Activated T-cell treated with anti-CD3 and anti-CD28 coated beads, Interleukin-2, amount 50 U/mL, for 1 hour (primary cell): ENCODE measurements around the gene RHBDD1.

Experiments
- DNase-seq: peaks from one replicate; pipeline ENCODE4 v3.0.0-alpha.2; 2020

RHBDD1 gene

DNA sequence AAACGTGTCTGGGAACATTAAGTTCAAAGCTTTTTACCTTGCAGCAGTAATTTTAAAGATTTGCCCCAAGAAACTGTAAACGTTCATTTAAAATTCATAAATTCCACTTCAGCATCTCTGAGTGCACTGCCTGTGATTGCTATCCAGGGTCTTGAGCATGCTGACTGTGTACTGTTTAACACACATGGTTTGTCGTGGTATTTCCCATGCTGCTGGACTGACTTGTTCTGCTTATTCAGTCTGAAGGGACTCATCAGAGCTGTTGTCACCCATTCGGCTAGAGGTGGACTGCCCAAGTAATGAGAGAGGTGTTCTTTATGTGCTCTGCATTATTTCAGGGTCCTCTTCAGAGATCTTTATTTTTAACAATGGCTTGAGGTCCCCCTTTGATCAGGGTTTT, 53.1 kb downstream of the RHBDD1 start:
- no peak for DNase-seq

DNA sequence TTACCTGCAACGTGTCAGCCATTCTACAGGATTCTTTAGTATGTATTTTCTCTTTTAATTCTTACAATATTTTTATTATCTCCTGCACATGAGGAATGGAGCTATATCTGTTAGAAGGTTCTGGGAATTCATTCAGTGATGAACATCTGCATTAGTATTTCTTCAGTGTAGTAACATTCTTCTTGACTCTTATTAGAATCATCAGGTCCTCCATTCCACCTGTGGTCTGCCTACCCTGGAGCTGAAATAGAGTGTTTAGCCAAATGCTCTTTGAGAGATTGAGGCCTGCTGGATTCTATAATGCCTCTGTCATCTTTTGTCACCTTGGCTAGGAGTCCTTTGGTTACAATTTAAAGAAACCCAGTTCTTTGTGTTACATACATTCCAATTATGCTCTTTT, 54.4 kb downstream of the RHBDD1 start:
- no peak for DNase-seq

DNA sequence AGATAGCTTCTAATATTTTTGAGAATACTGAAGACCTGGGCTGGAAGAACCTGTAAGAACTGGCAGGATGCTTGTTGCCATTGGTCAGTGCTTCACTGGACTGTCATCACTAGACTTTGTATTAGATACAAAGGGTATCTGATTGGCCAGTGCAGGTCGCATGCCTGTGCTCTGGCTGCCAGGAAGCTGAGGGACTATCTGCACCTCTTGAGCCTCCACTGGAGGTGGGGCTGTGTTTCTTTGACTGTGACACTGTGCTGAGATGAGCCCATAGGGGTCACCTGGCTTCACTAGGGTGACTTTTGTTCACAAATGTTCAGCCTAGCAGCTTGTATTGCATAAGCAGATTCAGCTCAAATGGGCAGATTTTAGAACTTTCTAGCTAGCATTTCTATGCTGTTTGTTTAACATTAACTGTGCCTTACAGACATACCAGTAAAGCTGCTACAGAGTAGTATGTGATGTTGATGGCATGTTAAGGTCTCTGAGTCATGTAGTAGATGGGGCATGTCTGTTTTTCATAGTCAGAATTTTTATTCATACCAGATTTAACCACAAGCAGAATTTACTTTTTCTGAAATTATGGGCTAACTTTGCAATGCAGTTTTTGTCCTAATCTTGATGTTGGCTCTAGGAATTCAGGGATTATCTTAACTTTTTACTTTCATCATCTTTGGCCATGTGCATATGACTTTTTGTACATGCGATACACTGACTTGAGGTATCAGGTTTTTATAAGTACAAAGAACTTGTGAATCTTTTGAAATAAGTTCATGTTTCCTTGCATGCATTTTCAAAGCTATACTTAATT, 56.1 kb downstream of the RHBDD1 start:
- no peak for DNase-seq

DNA sequence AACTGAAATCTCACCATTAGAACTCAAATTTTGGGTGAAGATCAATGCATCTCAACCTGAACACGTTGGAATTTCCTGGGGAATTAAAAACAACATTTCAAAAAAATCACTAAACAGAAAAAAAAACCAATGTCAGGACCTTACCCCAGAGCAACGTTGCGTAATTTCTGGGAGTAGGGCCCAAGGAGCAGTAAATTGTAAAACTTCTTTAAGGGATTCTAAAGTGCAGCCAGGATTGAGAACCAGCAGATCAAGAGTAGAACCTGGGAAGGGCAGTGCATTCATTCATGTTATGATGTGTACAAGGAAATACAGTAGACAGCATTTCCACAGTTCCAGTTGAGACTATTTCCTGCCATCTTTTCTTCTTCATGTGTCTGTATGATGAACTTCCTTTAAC, 56.9 kb downstream of the RHBDD1 start:
- no peak for DNase-seq

DNA sequence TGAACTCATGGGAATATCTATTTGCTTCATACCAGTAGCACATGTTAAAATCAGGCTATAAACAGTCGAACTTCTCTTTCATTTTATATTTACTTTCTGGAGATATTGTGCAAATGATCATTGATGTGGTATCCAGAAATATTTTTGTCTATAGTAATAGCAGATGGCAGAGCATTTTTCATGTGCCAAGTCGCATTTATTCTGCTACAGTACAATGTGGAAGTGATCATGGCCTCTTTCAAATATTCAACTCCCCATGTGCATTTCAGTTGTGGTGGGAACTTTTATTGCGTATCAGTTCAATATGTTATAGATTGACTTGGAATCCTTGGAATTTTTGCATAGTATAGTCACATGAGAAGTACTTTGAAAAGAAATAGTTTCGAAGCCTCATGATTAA, 57.4 kb downstream of the RHBDD1 start:
- DNase-seq: no peak

DNA sequence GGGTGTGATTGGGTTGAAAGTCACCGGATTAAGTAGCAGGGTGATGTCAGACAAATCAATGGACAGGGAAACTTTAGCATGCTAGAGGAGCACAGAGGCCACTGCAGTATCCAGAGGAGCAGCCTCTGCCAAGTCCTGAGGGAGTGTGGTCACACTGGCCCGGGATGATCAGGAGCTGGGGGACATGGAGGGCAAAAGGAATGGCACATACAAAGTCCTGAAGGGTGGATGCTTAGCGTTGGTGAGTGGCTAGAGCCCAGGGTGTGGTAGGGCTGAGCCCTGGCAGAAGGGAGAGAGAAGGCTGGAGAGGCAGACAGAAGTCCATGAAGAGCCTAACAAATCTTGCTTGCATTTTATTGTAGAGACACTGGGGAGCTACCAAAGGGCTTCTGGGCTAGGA, 58.9 kb downstream of the RHBDD1 start:
- no peak for DNase-seq

DNA sequence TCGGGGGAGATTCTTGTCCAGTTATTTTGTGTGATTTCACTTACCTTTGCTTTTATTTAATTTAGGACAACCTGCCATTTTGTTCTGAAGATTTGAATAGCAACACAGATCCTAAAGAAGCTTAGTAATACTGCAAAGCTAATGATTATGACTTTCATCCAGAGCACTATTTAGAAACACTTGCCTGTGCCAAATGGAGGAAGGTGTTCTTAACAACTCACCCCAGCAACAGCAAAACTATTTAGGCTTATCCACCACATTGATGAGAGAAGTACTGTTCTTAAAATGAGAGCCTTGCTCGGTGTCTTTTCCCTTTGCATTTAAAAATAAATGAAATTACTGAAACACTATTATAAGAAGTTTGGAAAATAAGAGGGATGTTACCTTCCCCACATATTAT, 59.7 kb downstream of the RHBDD1 start:
- DNase-seq: no peak

DNA sequence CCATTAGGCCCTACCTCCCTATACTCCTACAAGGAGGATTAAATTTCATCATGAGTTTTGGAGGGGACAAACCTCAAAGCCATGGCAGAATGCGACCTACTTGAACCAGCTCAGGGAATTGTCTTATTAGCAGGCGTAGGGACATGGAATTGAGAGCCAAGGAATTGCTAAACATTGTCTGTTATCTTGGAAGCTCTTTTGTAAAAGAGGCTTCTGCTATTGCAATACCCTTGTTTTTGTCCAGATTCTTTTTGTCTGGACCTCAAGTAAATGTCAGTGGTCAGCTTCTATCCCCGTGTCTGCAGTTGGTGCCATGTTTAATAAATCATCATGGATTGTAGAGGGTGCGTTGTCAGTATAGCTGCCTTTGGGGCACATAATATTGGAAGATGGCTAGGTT, 62.3 kb downstream of the RHBDD1 start:
- no peak for DNase-seq

DNA sequence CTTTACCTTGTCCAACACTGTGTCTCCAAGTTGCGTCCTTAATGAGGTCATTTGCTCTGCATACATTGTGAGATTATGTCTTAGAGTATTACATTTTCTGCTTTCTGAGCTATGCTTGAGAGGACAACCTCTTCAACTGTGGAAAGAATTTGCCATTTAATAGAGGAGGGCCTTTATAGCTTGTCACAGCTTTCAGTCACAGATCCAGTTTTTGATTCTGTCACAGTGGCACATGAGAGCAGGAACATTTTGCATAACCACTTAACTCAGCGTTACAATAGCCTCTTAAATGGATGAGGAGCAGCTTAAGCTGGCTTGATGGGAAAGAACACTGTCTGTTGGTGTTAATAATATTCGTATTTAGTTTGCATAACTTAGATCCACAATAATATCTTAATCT, 63.0 kb downstream of the RHBDD1 start:
- DNase-seq: no peak

DNA sequence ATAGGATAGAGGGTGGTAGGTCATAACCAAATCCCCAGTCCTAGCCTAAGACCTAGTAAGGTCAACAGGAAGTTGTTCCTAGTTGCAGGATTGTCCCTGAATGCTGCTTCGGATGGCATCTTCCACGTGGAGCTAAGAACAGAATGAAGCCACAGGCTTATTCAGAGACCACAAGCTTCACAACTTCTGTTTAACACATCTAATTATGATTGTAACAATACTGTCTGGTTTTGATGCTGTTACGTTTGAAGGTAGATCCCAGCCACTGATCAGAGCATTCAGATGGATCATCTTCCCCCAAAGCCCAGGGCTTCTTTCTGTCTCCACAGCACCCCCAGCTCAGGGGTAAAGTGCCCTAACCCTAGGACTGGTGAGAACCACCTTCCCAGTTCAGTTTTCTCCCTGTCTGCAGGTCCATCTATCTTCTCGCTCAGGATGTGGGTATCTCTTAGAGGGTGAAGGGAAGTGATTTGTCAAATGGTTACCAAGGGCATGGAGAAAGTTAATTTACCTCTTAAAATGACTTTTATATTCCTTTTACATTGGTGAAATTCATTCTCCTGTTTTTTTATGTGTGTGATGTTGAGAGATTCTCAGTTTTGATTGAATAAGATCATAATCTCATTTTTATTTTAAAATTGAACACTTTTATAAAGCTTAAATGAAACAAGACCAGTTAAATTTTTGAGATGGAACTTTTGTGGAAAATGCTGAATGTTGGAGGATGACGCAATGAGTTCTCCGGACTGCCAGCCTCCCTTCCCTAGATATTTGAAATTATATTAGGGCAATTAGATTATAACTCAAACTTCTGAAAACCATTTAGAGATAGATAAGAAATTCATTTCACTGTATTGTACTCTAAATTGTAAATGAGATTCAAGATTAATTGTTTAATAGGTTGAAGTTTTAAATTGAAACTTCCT, 66.5 kb downstream of the RHBDD1 start:
- DNase-seq: no peak

DNA sequence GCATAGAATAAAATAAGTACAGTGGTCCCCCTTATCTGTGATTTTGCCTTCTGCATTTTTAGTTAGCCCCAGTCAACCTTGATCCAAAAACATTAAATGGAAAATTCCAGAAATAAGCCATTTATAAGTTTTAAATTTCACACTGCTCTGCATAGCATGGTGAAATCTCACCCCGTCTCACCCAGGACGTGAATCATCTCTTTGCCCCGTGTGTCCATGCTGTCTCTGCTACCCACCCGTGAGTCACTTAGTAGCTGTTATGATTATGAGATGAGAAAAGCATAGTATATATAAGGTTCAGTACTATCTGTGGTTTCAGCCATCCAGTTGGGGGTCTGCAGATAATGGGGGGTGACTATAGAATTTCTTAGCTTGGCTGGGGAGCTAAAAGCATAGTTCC, 67.3 kb downstream of the RHBDD1 start:
- no peak for DNase-seq

DNA sequence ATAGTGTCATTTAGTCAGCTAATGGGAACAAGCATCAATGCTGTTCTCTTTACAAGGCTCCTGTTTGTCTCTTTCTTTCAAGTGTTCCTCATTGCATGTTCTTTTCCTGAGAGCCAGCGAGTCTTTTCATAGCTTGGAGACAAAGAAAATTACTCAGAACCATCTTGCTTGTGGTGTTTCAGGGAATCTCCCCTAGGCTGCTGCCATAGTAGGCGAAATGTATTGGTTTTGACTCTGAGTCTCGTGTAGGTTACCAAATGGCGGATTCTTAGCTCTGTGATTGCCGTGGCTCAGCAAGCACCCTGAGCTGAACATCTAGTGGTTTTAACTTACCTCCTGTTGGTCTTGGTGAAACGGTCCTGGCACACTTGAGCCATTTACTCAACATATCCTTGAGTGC, 68.7 kb downstream of the RHBDD1 start:
- DNase-seq: no peak

DNA sequence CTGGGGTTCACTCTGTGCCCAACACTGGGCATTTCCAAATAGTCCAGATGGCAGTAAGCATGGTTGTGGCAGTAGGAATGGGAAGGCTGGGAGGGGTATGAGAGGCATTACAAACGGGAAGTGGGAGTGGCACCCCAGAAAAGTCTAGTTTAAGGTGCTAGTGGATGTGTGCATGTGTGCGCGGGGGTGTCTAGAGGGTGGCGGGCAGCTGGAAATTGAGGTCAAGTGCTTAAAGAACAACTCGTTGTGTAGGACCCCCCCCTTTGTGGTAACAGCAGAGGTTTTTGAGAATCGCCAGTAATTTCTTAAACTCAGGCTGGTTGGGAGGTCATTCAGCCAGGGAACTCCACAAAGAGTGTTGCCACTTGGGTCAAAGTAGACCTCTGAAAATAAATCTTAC, 69.9 kb downstream of the RHBDD1 start:
- no peak for DNase-seq

DNA sequence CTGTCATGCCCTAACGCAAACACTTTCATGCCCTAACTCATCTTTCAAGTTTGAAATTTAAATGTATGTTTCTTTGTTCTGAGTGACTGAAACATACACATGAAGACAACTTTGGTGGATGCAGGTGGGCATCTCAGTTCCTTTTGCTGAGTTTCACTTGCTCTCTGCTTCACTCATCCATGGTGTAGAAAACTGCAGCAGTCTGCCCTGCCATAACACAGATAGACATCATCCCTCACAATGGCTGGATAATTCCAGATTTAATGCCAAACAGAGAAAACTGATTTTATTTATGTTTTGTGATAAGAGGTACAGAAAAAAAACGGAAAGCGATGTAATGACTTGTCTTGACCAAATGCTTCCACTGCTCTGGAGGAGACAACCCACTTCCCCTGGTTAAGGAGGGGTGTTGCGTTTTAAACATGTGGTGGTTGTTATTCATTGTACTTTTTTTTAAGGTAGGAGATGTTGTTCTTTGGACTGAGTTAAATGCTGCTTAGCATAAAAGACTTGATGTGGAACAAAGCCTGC, 70.4 kb downstream of the RHBDD1 start:
- DNase-seq: no peak

DNA sequence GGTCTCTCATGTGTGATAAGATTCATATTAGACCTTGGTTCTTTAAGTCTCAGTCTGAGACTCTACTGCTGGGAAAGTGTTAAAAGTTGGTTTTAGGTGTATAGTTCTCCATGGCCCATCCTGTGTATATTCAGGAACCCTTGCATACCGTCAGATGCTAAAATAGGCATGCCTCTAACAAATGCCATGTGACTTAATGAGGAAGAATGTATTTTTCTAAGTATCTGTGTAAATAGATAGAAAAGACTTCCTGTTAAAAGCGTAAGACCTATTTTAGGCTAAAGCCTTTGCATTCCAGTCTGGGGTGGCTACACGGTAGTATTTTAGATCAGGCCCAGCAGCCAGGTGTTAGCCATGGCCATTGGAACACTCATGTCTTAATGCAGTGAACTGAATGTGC, 73.3 kb downstream of the RHBDD1 start:
- DNase-seq: no peak

DNA sequence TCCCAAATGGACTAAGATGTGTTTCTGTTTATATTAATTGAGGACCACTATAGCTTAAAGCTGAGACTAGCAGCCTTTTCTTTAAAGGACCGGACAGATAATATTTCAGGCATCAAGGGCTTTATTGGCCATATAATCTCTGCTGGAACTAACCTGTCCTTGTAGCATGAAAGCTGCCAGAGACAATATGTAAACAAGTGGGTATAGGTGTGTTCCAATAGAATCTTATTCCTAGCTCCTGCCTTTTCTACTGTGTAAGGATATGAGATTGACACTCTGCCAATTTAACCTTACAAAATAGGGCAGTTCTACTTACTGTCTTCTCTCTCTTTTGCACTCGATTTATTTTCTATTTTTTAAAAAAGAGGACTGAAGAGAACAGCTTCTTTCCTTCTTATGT, 74.0 kb downstream of the RHBDD1 start:
- no peak for DNase-seq

DNA sequence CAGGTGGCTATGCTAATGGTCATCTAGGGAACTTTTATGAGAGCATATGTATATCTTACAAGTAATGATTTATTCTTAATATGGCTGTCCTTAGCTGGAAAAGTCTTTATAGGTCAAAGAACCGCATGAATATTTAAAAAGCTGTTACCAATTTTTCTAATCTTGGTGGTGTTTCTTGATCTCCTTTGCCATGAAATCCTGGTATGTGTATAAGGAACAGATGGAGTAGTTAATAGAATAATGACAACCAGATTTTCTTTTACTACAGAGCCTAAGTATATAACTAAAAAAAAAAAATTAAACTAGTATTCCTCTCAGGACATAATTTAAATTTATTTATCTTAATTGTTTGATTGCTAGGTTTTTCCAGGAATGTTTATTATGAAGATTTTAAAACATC, 74.5 kb downstream of the RHBDD1 start:
- no peak for DNase-seq

DNA sequence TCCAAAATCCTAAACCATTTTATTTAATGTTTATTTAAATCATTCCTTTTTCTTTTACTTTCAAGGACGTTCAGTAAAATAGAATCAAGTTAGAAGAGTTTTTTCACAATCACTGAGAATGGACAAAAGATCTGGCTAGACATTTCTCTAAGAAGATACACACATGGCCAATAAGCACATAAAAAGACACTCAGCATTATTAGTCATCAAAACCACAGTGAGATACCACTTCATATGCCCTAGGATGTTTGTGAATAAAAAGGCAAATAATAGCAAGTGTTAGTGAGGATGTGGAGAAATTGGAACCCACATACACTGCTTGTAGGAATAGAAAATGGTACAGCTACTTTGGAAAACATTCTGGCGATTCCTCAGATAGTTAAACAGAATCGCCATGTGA, 76.1 kb downstream of the RHBDD1 start:
- DNase-seq: no peak

DNA sequence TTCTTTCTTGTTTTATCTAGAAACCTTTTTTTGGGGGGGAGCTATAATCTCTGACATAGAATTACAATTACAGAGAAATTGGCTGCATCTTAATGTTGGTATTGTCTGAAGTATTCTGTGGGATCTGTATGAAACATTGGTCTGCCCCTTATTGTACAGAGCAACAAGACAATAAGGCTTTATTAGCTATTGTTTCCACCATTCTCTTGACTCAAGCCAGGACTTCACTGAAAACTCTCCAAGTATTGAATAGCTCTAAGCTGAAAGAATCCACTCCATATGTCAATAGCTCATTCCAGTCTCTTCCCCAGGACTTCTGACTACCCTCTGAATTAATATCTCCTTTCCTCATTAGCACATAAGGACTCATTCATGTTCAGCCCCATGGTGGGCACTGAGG, 77.8 kb downstream of the RHBDD1 start:
- no peak for DNase-seq

DNA sequence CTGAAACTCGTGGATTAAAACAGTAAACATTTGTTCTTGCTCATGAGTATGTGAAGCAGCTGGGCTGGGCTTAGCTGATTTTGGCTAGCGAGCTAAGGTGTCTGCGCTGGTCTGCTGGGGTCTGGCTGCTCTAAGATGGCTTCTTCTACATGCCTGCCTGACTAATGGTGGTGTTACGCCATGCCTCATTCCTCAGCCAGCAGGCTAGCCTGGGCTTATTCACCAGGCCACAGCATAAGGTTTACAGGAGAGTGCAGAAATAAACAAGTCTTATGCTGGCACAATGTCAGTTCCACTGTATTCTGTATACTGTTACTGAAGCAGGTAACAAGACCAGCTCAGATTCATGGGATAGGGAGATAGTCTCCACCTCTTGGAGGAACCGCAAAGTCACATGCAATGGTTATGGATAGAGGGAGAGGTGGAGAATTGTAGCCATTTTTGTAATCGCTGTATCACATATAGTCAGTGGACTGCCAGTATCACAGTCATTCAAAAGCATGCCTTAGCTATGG, 80.0 kb downstream of the RHBDD1 start:
- DNase-seq: no peak

DNA sequence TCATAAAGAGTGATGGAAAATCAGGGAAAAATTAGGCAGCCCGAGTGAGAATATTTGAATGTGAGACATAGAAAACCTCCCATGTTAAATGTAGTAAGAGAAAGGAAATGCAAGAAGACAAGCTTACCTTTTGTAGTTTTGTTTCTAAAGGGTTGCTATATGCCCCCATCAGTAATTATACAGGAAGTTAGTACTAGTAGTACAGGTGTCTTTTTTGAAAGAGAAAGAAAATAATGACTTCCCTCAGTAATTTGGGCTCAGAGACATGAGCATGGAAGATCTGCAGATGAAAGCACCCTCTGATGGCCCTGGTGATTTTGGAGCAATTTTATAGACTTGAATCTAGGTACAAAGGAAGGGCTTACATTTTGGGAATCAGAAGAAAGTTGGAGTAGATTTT, 80.8 kb downstream of the RHBDD1 start:
- DNase-seq: no peak

DNA sequence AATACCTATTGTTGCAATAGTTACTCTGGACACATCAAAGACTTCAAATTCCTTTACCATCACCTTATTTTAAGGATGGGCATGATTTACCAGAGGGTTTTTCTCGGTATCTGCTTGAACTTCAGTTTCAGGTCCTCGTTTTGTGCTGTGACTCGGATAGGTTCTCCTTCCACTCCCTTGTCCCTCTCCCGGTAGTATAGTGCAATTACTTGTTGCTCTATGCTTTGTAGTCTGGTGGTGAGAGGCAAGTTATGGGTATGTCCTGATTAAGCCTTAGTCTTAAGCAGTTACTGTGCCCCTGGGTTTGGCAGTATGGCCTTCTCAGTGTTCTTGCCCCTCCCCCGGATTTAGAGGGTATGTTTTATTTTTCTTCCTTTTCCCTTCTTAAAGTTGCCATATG, 96.6 kb downstream of the RHBDD1 start:
- DNase-seq: no peak

DNA sequence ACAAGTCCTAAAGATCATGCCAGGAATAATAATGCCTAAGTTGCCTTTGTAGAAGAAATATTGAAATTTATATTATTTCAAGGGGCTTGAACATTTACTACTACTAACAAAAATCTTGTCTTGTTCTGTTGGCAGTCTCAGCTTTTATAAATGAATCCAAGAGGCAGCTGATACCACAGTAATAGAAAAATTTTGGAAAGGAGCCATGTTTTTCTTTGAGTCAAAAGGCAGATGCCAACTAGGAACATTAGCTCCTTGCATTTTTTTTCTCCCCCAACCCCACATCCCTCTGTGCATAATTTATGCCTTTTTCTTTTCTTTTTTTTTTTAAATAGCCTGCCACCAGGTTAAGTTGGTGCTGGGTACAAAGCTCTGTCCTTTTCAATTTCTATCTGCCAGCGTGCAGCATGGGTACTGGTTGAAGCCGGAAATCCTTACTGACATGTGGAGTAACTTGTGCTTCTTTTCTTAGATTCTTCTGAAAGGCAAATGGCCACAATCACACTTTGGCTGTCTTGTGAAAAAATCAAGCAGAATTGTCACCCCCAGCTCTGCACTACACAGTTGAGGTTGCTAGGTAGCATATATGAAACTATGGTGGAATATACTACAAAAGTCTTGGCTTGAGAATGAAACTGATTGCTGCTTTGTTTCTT, 98.8 kb downstream of the RHBDD1 start:
- no peak for DNase-seq
